ENCODE results near the gene THAP10.

The THAP10 gene

DNA sequence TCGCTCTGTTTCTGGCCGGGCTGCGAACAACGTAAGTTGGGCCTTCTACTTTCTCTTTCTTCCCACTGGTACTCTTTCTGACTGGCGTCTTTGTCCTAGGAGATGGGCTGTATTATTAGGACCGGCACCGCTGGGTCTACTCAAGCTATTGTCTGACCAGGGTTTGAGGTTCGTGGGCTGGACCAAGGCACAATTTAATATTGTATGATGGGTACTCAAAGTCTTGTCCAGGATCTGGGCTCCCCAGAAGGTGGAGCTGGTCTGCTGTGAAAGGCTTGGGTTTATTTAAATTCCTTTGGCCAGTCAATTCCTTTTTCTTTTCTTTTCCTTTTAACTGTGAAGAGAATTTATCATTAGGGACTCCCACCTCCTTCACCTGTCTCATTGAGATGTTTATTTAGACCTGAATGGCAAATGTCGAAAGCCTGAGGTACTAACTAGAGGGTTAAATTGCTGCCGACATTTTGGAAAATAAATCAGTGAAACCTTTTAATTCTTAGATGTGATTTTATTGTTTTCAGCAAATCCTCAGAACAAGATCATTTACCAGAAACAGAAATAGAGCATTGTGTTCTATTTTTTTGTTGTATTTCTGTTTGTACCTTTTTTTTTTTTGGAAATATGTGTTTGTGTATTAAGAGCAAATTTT is 803 bp upstream of the THAP10 start (continued):
- TF ChIP-seq ZNF10 (tag by site-specific recombination; IDR thresholded peaks at IDR 0.05) = no peak
- TF ChIP-seq, protein P1, sequence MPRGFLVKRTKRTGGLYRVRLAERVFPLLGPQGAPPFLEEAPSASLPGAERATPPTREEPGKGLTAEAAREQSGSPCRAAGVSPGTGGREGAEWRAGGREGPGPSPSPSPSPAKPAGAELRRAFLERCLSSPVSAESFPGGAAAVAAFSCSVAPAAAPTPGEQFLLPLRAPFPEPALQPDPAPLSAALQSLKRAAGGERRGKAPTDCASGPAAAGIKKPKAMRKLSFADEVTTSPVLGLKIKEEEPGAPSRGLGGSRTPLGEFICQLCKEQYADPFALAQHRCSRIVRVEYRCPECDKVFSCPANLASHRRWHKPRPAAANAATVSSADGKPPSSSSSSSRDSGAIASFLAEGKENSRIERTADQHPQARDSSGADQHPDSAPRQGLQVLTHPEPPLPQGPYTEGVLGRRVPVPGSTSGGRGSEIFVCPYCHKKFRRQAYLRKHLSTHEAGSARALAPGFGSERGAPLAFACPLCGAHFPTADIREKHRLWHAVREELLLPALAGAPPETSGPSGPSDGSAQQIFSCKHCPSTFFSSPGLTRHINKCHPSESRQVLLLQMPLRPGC (tag by site-specific recombination; IDR thresholded peaks at IDR 0.05) = 0 out of 2 replicates have a peak, but pooled peaks have one; percentile 20

DNA sequence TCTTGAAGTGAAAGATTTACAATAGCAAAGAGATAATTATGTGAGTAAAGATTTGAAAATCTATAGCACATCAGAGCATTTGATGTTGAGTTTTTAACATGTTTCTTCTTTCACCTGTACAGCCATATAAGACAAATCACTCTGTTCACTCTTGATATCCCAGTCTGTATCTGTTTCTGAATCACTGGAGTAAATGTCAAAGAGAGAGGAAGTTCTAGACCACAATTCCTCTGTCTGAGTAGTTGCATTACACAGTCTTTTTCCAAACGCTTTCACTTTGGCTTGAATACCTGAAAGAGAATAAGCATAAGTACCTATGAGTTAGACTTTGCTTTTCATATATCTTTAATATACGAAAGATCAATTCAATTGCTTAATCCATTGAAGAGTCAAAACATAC is 9.9 kb downstream of the THAP10 start:
- POLR2A ChIA-PET = no interaction called here
- CTCF ChIA-PET = interaction anchor here (5.8 kb wide), 1 partner anchor 57 kb away, joined by 23 read pairs; no protein-coding TSS in a partner anchor
- TF ChIP-seq ZNF223 (tag by site-specific recombination; IDR thresholded peaks at IDR 0.05) (no peak), ZNF624 (tag by site-specific recombination; IDR thresholded peaks at IDR 0.05) (no peak), KLF16 (tag by site-specific recombination; IDR thresholded peaks at IDR 0.05) (no peak)

DNA sequence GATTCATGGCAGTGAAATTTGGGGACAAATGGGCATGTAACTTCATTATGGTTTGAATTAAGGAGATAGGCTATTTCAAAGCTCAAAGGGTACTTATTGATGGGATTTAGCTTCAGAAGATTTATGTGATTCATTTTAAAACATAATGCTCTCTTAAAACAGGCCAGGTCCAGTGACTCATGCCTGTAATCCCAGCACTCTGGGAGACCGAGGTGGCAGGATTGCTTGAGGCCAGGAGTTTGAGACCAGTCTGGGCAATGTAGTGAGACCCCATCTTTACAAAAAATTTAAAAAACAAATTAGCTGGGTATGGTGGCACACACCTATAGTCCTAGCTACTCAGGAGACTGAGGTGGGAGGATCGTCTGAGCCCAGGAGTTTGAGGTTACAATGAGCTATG is 11.5 kb downstream of the THAP10 start:
- Histone ChIP-seq H3K4me3 (ENCODE audit: low read depth, low read length) (no peak overlapping the region), H3K9me3 (ENCODE audit: control insufficient read depth, insufficient read depth, low read depth, low read length) (no peaks in the 10 kb centered on the region), H3K4me1 (ENCODE audit: control insufficient read depth, insufficient read depth, low read length) (no peaks in the 10 kb centered on the region), H3K36me3 (ENCODE audit: control insufficient read depth in 2 of 2, insufficient read depth in 1 of 2, low read length in 2 of 2) (peaks cover 0 to 11% of the 10 kb centered on the region in 2 experiments; a peak in 1 of 3 replicates), H3K27ac (ENCODE audit: extremely low read depth, low read depth, low read length) (no peak overlapping the region)
- ChIA-PET POLR2A (interaction anchor here (0.5 kb wide), 1 partner anchor 18 kb away, joined by 5 read pairs; no protein-coding TSS in a partner anchor), CTCF (interaction anchor here (0.9 to 5.8 kb wide), 2 partner anchors 12 to 55 kb away, joined by 7 to 23 read pairs; no protein-coding TSS in a partner anchor)
- TF ChIP-seq, protein P2, sequence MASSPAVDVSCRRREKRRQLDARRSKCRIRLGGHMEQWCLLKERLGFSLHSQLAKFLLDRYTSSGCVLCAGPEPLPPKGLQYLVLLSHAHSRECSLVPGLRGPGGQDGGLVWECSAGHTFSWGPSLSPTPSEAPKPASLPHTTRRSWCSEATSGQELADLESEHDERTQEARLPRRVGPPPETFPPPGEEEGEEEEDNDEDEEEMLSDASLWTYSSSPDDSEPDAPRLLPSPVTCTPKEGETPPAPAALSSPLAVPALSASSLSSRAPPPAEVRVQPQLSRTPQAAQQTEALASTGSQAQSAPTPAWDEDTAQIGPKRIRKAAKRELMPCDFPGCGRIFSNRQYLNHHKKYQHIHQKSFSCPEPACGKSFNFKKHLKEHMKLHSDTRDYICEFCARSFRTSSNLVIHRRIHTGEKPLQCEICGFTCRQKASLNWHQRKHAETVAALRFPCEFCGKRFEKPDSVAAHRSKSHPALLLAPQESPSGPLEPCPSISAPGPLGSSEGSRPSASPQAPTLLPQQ (tag by site-specific recombination; IDR thresholded peaks at IDR 0.05) = 0 out of 2 replicates have a peak, but pooled peaks have one; percentile 34
- no peak for TF ChIP-seq ZFHX2 (tag by site-specific recombination; conservative IDR thresholded peaks at IDR 0.05)
- TF ChIP-seq, protein P3, sequence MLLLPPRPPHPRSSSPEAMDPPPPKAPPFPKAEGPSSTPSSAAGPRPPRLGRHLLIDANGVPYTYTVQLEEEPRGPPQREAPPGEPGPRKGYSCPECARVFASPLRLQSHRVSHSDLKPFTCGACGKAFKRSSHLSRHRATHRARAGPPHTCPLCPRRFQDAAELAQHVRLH (tag by site-specific recombination; IDR thresholded peaks at IDR 0.05) = no peak
- TF ChIP-seq ZXDB (tag by site-specific recombination; IDR thresholded peaks at IDR 0.05) = no peak
- peak; percentile 78 for TF ChIP-seq ZNF121 (tag by site-specific recombination; IDR thresholded peaks at IDR 0.05)
- TF ChIP-seq, protein P4, sequence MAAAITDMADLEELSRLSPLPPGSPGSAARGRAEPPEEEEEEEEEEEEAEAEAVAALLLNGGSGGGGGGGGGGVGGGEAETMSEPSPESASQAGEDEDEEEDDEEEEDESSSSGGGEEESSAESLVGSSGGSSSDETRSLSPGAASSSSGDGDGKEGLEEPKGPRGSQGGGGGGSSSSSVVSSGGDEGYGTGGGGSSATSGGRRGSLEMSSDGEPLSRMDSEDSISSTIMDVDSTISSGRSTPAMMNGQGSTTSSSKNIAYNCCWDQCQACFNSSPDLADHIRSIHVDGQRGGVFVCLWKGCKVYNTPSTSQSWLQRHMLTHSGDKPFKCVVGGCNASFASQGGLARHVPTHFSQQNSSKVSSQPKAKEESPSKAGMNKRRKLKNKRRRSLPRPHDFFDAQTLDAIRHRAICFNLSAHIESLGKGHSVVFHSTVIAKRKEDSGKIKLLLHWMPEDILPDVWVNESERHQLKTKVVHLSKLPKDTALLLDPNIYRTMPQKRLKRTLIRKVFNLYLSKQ (tag by site-specific recombination; IDR thresholded peaks at IDR 0.05; ENCODE audit: borderline replicate concordance) = no peak
- no peak for TF ChIP-seq ZNF76 (tag by site-specific recombination; IDR thresholded peaks at IDR 0.05; ENCODE audit: borderline replicate concordance, low read depth)
- no peak for TF ChIP-seq ZNF792 (tag by site-specific recombination; IDR thresholded peaks at IDR 0.05)
- no peak for TF ChIP-seq REPIN1 (tag by site-specific recombination; IDR thresholded peaks at IDR 0.05; ENCODE audit: low read depth)
- TF ChIP-seq ZNF112 (tag by site-specific recombination; IDR thresholded peaks at IDR 0.05) = no peak

More for the DNA sequence above, 9.9 kb downstream of the THAP10 start:
- no peaks in the 10 kb centered on the region for H3K4me1 ChIP-seq (ENCODE audit: control insufficient read depth, insufficient read depth, low read length)
- no peak overlapping the region for H3K27ac ChIP-seq (ENCODE audit: extremely low read depth, low read depth, low read length)
- H3K4me3 ChIP-seq (ENCODE audit: low read depth, low read length) = no peak overlapping the region
- no peaks in the 10 kb centered on the region for H3K9me3 ChIP-seq (ENCODE audit: control insufficient read depth, insufficient read depth, low read depth, low read length)
- H3K36me3 ChIP-seq (ENCODE audit: control insufficient read depth in 2 of 2, insufficient read depth in 1 of 2, low read length in 2 of 2) = peaks cover 0 to 11% of the 10 kb centered on the region in 2 experiments; a peak in 1 of 3 replicates
